Thoracic aorta (tissue), 2 donors: ENCODE results near the gene SIGLEC14. TPM values are rescaled to one million over a fixed set of nuclear protein-coding genes. Genes with fewer than 3 reads are reported as not detected.
"Not testable (repeated sequence)": the region's sequence is repeated elsewhere in the genome, so short reads cannot be mapped to it uniquely, and the experiment has no call there.

Experiments used
- ATAC-seq: fragments of 150-250 bp; one replicate; pipeline ENCODE4 v1.8.0; 2017; ENCODE audit warnings: low read depth; ENCODE audit not compliant: insufficient number of reproducible peaks, low FRiP score
- DNase-seq: peaks from one replicate; pipeline ENCODE4 v3.0.0-alpha.2; 2020; ENCODE audit warnings: low spot score
- H3K27ac ChIP-seq, 2 donors: fragments of 200-600 bp; sonication (generic); 1 replicate in 1 of 2; 2 replicates in 1 of 2; pipeline ENCODE4 v1.5.1; 2016; ENCODE audit warnings: mild to moderate bottlenecking in 2 of 2, moderate library complexity in 2 of 2
- H3K27me3 ChIP-seq: fragments of 200-600 bp; sonication (generic); replicated peaks from 2 replicates; pipeline ENCODE4 v1.6.0; 2016; ENCODE audit warnings: mild to moderate bottlenecking; ENCODE audit not compliant: insufficient read depth
- H3K36me3 ChIP-seq: fragments of 200-600 bp; sonication (generic); one replicate; pipeline ENCODE4 v1.5.1; 2016
- H3K4me1 ChIP-seq, 2 donors: fragments of 200-600 bp; sonication (generic); 1 replicate in 1 of 2; 2 replicates in 1 of 2; pipeline versions ENCODE4 v1.5.1 to v1.6.0; 2016; ENCODE audit warnings: low read depth in 2 of 2, mild to moderate bottlenecking in 1 of 2; ENCODE audit not compliant: control insufficient read depth in 1 of 2
- H3K4me3 ChIP-seq: fragments of 200-600 bp; sonication (generic); 2 replicates; pipeline ENCODE4 v1.5.1; 2016; ENCODE audit warnings: mild to moderate bottlenecking
- H3K9me3 ChIP-seq: fragments of 200-600 bp; sonication (generic); 2 replicates; pipeline ENCODE4 v1.5.1; 2016
- total RNA-seq, 2 donors: library from RNA; depleted of rRNA; stranded (reverse); fragments of >200 nt; gene quantifications; one replicate each; pipeline versions ENCODE4 v1.1.0 to v1.2.3, GENCODE V29; 2016
- TF ChIP-seq, protein P1 (sequence below): fragments of 200-600 bp; sonication (generic); IDR thresholded peaks from one replicate; pipeline ENCODE4 v1.5.1; 2019; ENCODE audit warnings: antibody characterized with exemption

SIGLEC14 gene
- total RNA-seq, 2 donors from 2014 or later, result 4.6 to 12.6 TPM

DNA sequence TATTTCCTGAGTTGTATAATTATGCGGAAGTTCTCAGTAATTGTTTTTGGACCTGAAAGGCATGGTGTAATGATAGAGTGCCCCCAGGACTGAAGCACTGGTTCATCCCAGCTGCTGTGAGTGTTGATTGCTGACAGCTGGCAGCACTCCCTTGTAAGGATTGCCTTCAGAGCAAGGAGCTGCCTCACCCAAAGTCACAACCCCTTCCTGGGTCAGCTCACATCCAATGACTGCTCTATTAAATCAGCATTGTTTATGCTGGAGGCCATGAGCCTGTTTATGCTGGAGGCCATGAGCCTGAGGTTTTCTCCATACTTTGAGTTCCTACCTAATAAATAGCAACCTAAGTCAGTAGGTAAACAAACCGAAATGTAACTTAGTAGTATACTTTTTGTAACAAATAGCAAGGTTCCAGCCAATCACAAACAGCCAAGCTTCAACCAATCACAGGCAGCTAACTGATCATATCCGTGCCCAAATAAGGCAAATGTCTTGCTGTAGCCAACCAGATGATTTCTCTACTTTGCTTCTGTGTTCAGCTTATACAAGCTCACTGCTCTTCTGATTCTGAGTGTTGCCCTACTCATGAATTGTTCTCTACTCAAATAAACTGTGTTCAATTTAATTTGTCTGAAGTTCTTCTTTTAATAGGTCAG is 34.8 kb upstream of the SIGLEC14 start:
- Histone ChIP-seq H3K36me3 (no peaks in the 10 kb centered on the region), H3K4me1 (no peaks in the 10 kb centered on the region), H3K9me3 (no peaks in the 10 kb centered on the region), H3K4me3 (no peak overlapping the region), H3K27ac (no peak overlapping the region), H3K27me3 (no peaks in the 10 kb centered on the region)
- ATAC-seq (no peak), DNase-seq (no peak)
- TF ChIP-seq, protein P1, sequence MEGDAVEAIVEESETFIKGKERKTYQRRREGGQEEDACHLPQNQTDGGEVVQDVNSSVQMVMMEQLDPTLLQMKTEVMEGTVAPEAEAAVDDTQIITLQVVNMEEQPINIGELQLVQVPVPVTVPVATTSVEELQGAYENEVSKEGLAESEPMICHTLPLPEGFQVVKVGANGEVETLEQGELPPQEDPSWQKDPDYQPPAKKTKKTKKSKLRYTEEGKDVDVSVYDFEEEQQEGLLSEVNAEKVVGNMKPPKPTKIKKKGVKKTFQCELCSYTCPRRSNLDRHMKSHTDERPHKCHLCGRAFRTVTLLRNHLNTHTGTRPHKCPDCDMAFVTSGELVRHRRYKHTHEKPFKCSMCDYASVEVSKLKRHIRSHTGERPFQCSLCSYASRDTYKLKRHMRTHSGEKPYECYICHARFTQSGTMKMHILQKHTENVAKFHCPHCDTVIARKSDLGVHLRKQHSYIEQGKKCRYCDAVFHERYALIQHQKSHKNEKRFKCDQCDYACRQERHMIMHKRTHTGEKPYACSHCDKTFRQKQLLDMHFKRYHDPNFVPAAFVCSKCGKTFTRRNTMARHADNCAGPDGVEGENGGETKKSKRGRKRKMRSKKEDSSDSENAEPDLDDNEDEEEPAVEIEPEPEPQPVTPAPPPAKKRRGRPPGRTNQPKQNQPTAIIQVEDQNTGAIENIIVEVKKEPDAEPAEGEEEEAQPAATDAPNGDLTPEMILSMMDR, result no peak

DNA sequence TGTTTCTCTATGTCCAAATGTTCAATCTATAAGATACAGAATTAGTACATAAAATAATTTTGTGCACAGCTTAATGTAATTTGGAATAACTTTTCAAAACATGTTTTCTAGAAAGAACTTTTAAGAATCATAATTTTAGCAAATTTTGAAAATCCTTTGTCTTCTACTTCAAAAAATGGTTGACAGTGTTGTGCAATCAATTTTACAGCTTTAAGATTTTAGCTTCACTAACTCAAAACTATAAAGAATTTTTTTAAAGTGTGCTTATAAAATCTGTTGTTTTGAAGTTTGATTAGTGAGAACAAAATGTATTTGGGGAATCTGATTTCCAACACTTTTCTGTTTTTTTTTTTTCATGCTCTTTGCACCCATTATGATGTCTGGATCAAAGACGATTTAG is 33.8 kb upstream of the SIGLEC14 start:
- Histone ChIP-seq H3K9me3 (no peaks in the 10 kb centered on the region), H3K36me3 (no peaks in the 10 kb centered on the region), H3K27ac (no peak overlapping the region), H3K27me3 (no peaks in the 10 kb centered on the region), H3K4me1 (no peaks in the 10 kb centered on the region), H3K4me3 (no peak overlapping the region)
- TF ChIP-seq, protein P1, result no peak
- no peak for ATAC-seq
- DNase-seq, result no peak

DNA sequence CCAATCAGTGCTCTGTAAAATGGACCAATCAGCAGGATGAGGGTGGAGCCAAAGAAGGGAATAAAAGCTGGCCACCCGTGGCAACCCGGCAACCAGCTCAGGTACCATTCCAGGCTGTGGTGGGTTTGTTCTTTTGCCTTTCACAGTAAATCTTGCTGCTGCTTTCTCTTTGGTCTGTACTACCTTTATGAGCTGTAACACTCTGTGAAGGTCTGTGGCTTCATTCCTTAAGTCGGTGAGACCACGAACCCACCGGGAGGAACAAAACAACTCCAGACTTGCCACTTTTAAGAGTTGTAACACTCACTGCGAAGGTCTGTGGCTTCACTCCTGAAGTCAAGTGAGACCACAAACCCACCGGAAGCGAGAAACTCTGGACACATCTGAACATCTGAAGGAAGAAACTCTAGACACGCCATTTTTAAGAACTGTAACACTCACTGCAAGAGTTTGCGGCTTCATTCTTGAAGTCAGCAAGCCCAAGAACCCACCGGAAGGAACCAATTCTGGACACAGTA is 30.0 kb upstream of the SIGLEC14 start:
- H3K27ac ChIP-seq, result no peak overlapping the region
- TF ChIP-seq, protein P1, result no peak
- no peak overlapping the region for H3K4me3 ChIP-seq
- ATAC-seq (no peak), DNase-seq (no peak)
- no peaks in the 10 kb centered on the region for H3K9me3 ChIP-seq
- no peaks in the 10 kb centered on the region for H3K27me3 ChIP-seq
- no peaks in the 10 kb centered on the region for H3K4me1 ChIP-seq
- H3K36me3 ChIP-seq, result no peaks in the 10 kb centered on the region

DNA sequence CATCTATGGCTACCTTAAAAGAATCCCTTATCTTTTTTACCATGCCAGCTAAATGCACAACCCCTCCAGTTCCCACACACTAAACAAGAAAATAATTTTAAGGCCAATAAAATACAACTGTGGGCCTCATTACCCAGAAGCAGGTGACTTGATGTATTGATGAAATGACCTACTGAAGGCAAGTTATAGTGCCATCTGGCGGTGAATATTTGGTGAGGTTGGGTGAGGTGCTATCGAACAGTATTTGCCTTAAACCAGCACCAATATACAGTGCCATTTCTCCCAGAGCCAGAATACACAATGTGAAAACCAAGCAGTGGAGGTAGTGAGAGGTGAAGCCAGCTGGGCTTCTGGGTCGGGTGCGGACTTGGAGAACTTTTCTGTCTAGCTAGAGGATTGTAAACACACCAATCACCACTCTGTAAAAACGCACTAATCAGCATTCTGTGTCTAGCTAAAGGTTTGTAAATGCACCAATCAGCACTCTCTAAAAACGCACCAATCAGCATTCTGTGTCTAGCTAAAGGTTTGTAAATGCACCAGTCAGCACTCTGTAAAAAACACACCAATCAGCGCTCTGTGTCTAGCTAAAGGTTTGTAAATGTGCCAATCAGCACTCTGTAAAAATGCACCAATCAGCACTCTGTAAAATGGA is 29.4 kb upstream of the SIGLEC14 start:
- H3K4me3 ChIP-seq, H3K27me3 ChIP-seq, H3K9me3 ChIP-seq, ATAC-seq, H3K27ac ChIP-seq, H3K36me3 ChIP-seq, H3K4me1 ChIP-seq, DNase-seq: not testable (repeated sequence)

DNA sequence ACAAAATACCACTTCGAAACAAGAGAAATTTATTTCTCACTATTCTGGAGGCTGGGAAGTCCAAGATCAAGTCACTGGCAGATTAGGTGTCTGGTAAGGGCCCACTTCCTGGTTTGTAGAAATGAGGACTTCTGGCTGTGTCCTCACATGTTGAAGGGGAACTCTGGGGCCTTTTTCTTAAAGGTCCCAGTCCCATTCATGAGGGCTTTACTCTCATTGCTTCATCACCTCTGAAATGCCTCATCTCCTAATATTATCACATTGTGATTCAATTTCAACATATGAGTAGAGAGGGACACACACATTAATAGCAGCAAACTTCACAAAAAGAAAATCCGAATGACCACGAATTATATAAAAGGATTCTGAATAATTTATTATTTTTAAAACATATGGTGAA is 21.6 kb upstream of the SIGLEC14 start:
- Histone ChIP-seq H3K27me3 (no peaks in the 10 kb centered on the region), H3K9me3 (no peaks in the 10 kb centered on the region), H3K27ac (no peak overlapping the region), H3K4me1 (no peaks in the 10 kb centered on the region), H3K4me3 (no peak overlapping the region), H3K36me3 (no peaks in the 10 kb centered on the region)
- TF ChIP-seq, protein P1, result no peak
- no peak for ATAC-seq
- DNase-seq, result no peak
